PFSK-1 (cell line): ENCODE measurements around the gene PRM3.

Experiments used
- POLR2AphosphoS5 ChIP-seq: IDR thresholded peaks from 2 replicates; pipeline ENCODE4 v1.6.1; 2012; ENCODE audit warnings: low read depth, mild to moderate bottlenecking, control low read depth, low read length, moderate library complexity
- SIN3A ChIP-seq: IDR thresholded peaks from 2 replicates; pipeline ENCODE4 v1.6.1; 2012; ENCODE audit warnings: mild to moderate bottlenecking, low read length, moderate library complexity, borderline replicate concordance; ENCODE audit not compliant: insufficient read depth
- TAF1 ChIP-seq: IDR thresholded peaks from 2 replicates; pipeline ENCODE4 v1.6.1; 2012; ENCODE audit warnings: low read length, control low read depth, borderline replicate concordance; ENCODE audit not compliant: insufficient read depth
- TF ChIP-seq, protein P1 (sequence below), 2 experiments: IDR thresholded peaks; 2 replicates each; pipeline versions ENCODE4 v1.6.1 to v1.8.0; 2011 to 2012; ENCODE audit warnings: low read depth in 2 of 2, low read length in 2 of 2, control low read depth in 1 of 2, inconsistent platforms in 1 of 2, mild to moderate bottlenecking in 1 of 2, moderate library complexity in 1 of 2; ENCODE audit not compliant: insufficient read depth in 1 of 2

DNA sequence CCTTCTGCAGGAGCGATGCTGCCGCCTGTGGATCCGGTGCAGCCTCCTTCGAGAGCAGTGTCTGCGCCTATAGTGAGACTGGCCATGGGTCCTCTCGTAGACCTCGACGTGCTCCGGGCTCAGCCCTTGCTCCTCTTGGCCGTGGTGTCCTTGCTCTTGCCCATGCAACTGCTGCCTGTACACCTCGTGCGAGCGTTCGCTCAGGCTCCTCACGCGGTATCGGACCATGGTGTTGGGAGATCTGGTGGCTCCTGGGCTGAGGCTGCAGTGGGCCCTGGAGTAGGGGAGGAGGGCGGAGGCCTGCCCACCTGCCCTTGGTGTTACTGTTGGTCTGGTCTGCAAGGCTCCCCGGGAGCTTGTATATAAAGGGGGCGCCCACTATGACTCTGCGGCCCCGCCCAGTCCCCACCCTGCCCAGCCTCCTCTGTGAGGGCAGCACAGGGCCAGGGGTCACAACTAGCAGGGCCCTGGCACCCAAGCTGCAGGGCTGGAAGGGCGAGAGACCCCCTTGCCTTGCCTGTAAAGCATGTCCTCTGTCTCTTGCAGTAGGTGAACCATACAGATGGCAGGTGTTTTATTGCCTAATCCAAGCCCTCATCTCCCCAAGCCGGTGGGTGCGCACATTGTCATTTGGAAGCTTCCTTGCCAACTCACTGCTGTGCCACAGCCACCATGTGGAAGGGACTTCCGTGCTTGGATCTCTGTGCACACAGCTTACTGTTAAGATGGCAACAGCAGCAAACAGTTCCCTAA is 2.9 kb upstream of the PRM3 start, which contains the start of gene PRM2:
- TF ChIP-seq SIN3A (no peak), POLR2AphosphoS5 (no peak), TAF1 (no peak)
- TF ChIP-seq, protein P1, sequence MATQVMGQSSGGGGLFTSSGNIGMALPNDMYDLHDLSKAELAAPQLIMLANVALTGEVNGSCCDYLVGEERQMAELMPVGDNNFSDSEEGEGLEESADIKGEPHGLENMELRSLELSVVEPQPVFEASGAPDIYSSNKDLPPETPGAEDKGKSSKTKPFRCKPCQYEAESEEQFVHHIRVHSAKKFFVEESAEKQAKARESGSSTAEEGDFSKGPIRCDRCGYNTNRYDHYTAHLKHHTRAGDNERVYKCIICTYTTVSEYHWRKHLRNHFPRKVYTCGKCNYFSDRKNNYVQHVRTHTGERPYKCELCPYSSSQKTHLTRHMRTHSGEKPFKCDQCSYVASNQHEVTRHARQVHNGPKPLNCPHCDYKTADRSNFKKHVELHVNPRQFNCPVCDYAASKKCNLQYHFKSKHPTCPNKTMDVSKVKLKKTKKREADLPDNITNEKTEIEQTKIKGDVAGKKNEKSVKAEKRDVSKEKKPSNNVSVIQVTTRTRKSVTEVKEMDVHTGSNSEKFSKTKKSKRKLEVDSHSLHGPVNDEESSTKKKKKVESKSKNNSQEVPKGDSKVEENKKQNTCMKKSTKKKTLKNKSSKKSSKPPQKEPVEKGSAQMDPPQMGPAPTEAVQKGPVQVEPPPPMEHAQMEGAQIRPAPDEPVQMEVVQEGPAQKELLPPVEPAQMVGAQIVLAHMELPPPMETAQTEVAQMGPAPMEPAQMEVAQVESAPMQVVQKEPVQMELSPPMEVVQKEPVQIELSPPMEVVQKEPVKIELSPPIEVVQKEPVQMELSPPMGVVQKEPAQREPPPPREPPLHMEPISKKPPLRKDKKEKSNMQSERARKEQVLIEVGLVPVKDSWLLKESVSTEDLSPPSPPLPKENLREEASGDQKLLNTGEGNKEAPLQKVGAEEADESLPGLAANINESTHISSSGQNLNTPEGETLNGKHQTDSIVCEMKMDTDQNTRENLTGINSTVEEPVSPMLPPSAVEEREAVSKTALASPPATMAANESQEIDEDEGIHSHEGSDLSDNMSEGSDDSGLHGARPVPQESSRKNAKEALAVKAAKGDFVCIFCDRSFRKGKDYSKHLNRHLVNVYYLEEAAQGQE (IDR thresholded peaks at IDR 0.05; ENCODE audit: insufficient read depth in 1 of 2, low read depth in 2 of 2, low read length in 2 of 2): no peak
